HUES48 (cell line): ENCODE measurements around the gene ITPKB.

Experiments
- H3K27ac ChIP-seq: one replicate; pipeline ENCODE4 v1.7.0; 2013; ENCODE audit warnings: low read depth, low read length, inconsistent platforms
- H3K27me3 ChIP-seq: 2 replicates; pipeline ENCODE4 v1.6.1; 2013; ENCODE audit warnings: mild to moderate bottlenecking, low read length; ENCODE audit not compliant: control insufficient read depth, insufficient read depth
- H3K36me3 ChIP-seq: 2 replicates; pipeline ENCODE4 v1.6.1; 2013; ENCODE audit warnings: low read length; ENCODE audit not compliant: control insufficient read depth, insufficient read depth
- H3K4me1 ChIP-seq: 2 replicates; pipeline ENCODE4 v1.6.1; 2013; ENCODE audit warnings: mild to moderate bottlenecking, low read length; ENCODE audit not compliant: control insufficient read depth, insufficient read depth
- H3K4me3 ChIP-seq: 2 replicates; pipeline ENCODE4 v1.5.1; 2013; ENCODE audit warnings: mild to moderate bottlenecking, low read depth, low read length
- H3K9ac ChIP-seq: 2 replicates; pipeline ENCODE4 v1.6.1; 2013; ENCODE audit warnings: mild to moderate bottlenecking, low read depth, low read length, moderate library complexity
- H3K9me3 ChIP-seq: 2 replicates; pipeline ENCODE4 v1.6.1; 2013; ENCODE audit warnings: low read length; ENCODE audit not compliant: control insufficient read depth, insufficient read depth

The ITPKB gene

GRCh38 chr1:226660410-226661182 is 78.5 kb downstream of the ITPKB start:
- Histone ChIP-seq H3K4me3 (no peak overlapping the region), H3K4me1 (peaks cover 48% of the 10 kb centered on the region), H3K27ac (no peak overlapping the region), H3K36me3 (no peaks in the 10 kb centered on the region), H3K9ac (no peak overlapping the region), H3K9me3 (no peaks in the 10 kb centered on the region), H3K27me3 (no peaks in the 10 kb centered on the region)

- Histone ChIP-seq H3K36me3 (no peaks in the 10 kb centered on the region), H3K4me1 (peaks cover 55% of the 10 kb centered on the region), H3K9me3 (no peaks in the 10 kb centered on the region), H3K27me3 (no peaks in the 10 kb centered on the region), H3K27ac (no peak overlapping the region), H3K4me3 (no peak overlapping the region), H3K9ac (no peak overlapping the region)
Observed at GRCh38 chr1:226659641-226660040, 79.4 kb downstream of the ITPKB start.

- no peak overlapping the region for H3K9ac ChIP-seq
- H3K9me3 ChIP-seq = no peaks in the 10 kb centered on the region
- no peaks in the 10 kb centered on the region for H3K36me3 ChIP-seq
- H3K4me1 ChIP-seq = peaks cover 57% of the 10 kb centered on the region
- H3K27me3 ChIP-seq = no peaks in the 10 kb centered on the region
- no peak overlapping the region for H3K4me3 ChIP-seq
- no peak overlapping the region for H3K27ac ChIP-seq
Observed at GRCh38 chr1:226659136-226659535, 79.9 kb downstream of the ITPKB start.

- Histone ChIP-seq H3K9me3 (no peaks in the 10 kb centered on the region), H3K27ac (no peak overlapping the region), H3K27me3 (no peaks in the 10 kb centered on the region), H3K36me3 (no peaks in the 10 kb centered on the region), H3K4me3 (no peak overlapping the region), H3K9ac (no peak overlapping the region), H3K4me1 (peaks cover 62% of the 10 kb centered on the region)
Observed at GRCh38 chr1:226658546-226659125, 80.4 kb downstream of the ITPKB start.

GRCh38 chr1:226657895-226658545 is 81.1 kb downstream of the ITPKB start:
- Histone ChIP-seq H3K4me1 (peaks cover 67% of the 10 kb centered on the region), H3K4me3 (no peak overlapping the region)

GRCh38 chr1:226656601-226657277 is 82.3 kb downstream of the ITPKB start:
- Histone ChIP-seq H3K27me3 (no peaks in the 10 kb centered on the region), H3K9ac (no peak overlapping the region), H3K9me3 (no peaks in the 10 kb centered on the region), H3K27ac (no peak overlapping the region), H3K4me1 (peaks cover 55% of the 10 kb centered on the region), H3K4me3 (no peak overlapping the region), H3K36me3 (no peaks in the 10 kb centered on the region)

More at GRCh38 chr1:226657895-226658545, 81.1 kb downstream of the ITPKB start:
- Histone ChIP-seq H3K36me3 (no peaks in the 10 kb centered on the region), H3K27ac (no peak overlapping the region), H3K9ac (no peak overlapping the region), H3K9me3 (no peaks in the 10 kb centered on the region), H3K27me3 (no peaks in the 10 kb centered on the region)

GRCh38 chr1:226656201-226656600 is 82.9 kb downstream of the ITPKB start:
- no peaks in the 10 kb centered on the region for H3K27me3 ChIP-seq
- H3K9ac ChIP-seq = no peak overlapping the region
- H3K9me3 ChIP-seq = no peaks in the 10 kb centered on the region
- H3K36me3 ChIP-seq = no peaks in the 10 kb centered on the region
- H3K4me3 ChIP-seq = no peak overlapping the region
- peaks cover 53% of the 10 kb centered on the region for H3K4me1 ChIP-seq
- H3K27ac ChIP-seq = peak overlapping the region; percentile 60

- H3K36me3 ChIP-seq = no peaks in the 10 kb centered on the region
- H3K27me3 ChIP-seq = no peaks in the 10 kb centered on the region
- H3K4me1 ChIP-seq = peaks cover 53% of the 10 kb centered on the region
- no peak overlapping the region for H3K9ac ChIP-seq
- H3K27ac ChIP-seq = peak overlapping the region; percentile 60
- no peaks in the 10 kb centered on the region for H3K9me3 ChIP-seq
- H3K4me3 ChIP-seq = no peak overlapping the region
Observed at GRCh38 chr1:226655251-226656163, 83.6 kb downstream of the ITPKB start.

- Histone ChIP-seq H3K9ac (no peak overlapping the region), H3K4me3 (no peak overlapping the region), H3K27me3 (no peaks in the 10 kb centered on the region), H3K27ac (peak overlapping the region; percentile 92), H3K4me1 (peaks cover 53% of the 10 kb centered on the region), H3K36me3 (no peaks in the 10 kb centered on the region), H3K9me3 (no peaks in the 10 kb centered on the region)
Observed at GRCh38 chr1:226654668-226655055, 84.4 kb downstream of the ITPKB start.

GRCh38 chr1:226654046-226654667 is 84.9 kb downstream of the ITPKB start:
- Histone ChIP-seq H3K9ac (no peak overlapping the region), H3K9me3 (no peaks in the 10 kb centered on the region), H3K27me3 (no peaks in the 10 kb centered on the region), H3K4me3 (no peak overlapping the region), H3K4me1 (peaks cover 53% of the 10 kb centered on the region), H3K27ac (peak overlapping the region; percentile 92), H3K36me3 (no peaks in the 10 kb centered on the region)
